Measurements from ENCODE around the gene LSM7. TPM values are rescaled to one million over a fixed set of nuclear protein-coding genes. Genes with fewer than 3 reads are reported as not detected.
A peak's percentile ranks its signal among the peaks of the same experiment; 100 is the strongest.

The LSM7 gene
- total RNA-seq, 1 donor from 2014 or later: 108 TPM

DNA sequence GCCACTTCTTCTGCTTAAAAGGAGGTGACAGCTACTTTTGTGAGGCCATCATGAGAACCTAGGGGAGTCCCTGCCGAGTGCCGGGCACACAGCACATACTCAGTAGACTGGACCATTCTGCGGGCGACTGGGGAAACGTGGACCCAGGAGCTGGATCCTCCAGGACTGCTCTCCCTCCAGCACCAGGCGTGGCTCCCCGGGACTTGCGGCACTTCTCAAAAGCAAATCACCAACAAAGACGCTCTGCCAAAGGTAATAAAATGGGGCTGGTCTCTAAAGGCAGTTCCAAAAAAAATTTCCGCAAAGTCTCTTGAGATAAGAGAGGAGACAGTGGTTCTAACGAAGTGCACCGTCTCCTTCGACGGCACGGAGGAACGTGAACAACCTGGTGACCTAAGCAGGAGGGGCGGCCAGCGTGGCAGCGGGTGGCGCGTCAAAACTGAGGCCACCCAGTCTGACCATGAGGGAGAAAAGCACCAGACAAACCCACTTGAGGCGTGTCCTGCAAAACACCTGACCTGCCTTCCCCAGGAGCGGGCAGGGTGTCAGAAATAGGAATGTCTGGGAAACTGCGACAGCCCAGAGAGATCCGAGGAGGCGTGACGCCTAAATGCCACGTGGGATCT is 30.3 kb upstream of the LSM7 start:
- no peaks in the 10 kb centered on the region for H3K4me1 Mint-ChIP-seq (ENCODE audit: unreplicated experiment)
- H3K4me3 Mint-ChIP-seq (ENCODE audit: unreplicated experiment): no peak overlapping the region
- H3K36me3 Mint-ChIP-seq (ENCODE audit: low read depth, unreplicated experiment): peaks cover 4% of the 10 kb centered on the region
- no peak for DNase-seq (ENCODE audit: low spot score)
- TF ChIP-seq, protein P1, sequence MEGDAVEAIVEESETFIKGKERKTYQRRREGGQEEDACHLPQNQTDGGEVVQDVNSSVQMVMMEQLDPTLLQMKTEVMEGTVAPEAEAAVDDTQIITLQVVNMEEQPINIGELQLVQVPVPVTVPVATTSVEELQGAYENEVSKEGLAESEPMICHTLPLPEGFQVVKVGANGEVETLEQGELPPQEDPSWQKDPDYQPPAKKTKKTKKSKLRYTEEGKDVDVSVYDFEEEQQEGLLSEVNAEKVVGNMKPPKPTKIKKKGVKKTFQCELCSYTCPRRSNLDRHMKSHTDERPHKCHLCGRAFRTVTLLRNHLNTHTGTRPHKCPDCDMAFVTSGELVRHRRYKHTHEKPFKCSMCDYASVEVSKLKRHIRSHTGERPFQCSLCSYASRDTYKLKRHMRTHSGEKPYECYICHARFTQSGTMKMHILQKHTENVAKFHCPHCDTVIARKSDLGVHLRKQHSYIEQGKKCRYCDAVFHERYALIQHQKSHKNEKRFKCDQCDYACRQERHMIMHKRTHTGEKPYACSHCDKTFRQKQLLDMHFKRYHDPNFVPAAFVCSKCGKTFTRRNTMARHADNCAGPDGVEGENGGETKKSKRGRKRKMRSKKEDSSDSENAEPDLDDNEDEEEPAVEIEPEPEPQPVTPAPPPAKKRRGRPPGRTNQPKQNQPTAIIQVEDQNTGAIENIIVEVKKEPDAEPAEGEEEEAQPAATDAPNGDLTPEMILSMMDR (IDR thresholded peaks at IDR 0.05; ENCODE audit: unreplicated experiment): no peak
- H3K9me3 Mint-ChIP-seq (ENCODE audit: unreplicated experiment): no peaks in the 10 kb centered on the region
- no peak overlapping the region for H3K27ac Mint-ChIP-seq (ENCODE audit: unreplicated experiment)
- H3K27me3 Mint-ChIP-seq (ENCODE audit: unreplicated experiment): peaks cover 13% of the 10 kb centered on the region

DNA sequence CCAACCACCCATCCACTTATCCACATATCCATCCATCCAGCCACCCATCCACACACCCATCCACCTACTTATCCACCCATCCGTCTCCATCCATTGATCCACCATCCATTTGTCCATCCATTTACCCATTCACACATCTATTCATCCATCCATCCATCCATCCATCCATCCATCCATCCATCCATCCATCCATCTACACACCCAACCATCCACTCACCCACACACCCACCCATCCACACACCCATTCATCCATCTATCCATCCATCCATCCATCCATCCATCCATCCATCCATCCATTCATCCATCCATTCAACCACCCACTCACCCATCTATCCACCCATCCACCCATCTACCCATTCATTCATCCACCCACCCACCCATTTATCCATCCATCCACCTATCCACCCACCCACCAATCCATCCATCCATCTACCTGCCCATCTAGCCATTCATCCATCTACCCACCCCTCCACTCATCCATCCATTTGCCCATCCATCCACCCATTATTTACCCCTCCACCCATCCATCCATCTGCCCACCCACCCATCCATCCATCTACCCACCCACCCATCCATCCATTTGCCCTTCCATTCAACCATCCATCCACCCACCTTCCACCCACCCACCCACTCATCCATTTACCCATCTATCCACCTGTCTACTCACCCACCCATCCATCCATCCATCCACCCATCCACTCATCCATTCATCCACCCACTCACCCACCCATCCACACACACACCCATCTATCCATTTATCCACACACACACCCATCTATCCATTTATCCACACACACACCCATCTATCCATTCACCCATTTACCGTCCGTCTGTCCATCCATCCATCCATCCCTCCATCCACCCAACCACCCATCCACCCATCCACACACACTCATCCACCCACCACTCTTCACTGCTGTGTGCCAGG is 29.2 kb upstream of the LSM7 start:
- TF ChIP-seq, protein P1 (IDR thresholded peaks at IDR 0.05; ENCODE audit: unreplicated experiment): no peak
- DNase-seq (ENCODE audit: low spot score): no peak
- Mint-ChIP-seq H3K27me3 (ENCODE audit: unreplicated experiment) (peaks cover 15% of the 10 kb centered on the region), H3K36me3 (ENCODE audit: low read depth, unreplicated experiment) (peaks cover 4% of the 10 kb centered on the region), H3K4me1 (ENCODE audit: unreplicated experiment) (no peaks in the 10 kb centered on the region), H3K4me3 (ENCODE audit: unreplicated experiment) (peak overlapping the region; percentile 49), H3K27ac (ENCODE audit: unreplicated experiment) (no peak overlapping the region), H3K9me3 (ENCODE audit: unreplicated experiment) (no peaks in the 10 kb centered on the region)

DNA sequence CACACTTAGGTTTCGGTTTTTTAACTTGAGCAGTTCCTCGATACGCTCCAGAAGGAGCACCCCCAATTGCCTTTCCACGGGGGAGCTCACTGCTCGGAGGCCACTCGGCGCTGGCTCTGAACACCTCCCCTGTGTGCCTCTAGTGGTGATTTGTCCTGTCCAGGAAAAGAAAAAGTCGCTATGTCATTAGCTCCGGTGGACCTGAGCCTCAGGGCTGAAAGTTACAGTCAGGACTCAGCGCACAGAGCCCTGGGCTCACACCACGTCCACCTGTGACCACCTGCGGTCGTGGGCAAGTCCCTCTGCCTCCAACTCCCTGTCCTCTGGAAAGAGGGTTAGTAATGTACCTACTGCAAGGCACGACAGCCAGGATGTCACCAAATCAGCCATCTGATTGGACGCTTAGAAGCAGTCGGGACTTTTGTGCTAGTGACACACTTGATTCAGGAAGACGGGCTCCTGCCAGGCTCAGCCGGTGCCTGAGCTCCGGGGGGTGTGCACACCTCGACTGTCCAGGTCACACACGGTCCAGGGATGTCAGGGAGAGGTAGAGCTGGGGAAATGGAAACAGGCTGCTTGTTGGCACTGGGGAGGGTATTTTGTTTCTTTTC is 27.8 kb upstream of the LSM7 start:
- H3K4me3 Mint-ChIP-seq (ENCODE audit: unreplicated experiment): no peak overlapping the region
- TF ChIP-seq, protein P1 (IDR thresholded peaks at IDR 0.05; ENCODE audit: unreplicated experiment): no peak
- H3K9me3 Mint-ChIP-seq (ENCODE audit: unreplicated experiment): no peaks in the 10 kb centered on the region
- no peak overlapping the region for H3K27ac Mint-ChIP-seq (ENCODE audit: unreplicated experiment)
- H3K36me3 Mint-ChIP-seq (ENCODE audit: low read depth, unreplicated experiment): peaks cover 4% of the 10 kb centered on the region
- H3K27me3 Mint-ChIP-seq (ENCODE audit: unreplicated experiment): peaks cover 15% of the 10 kb centered on the region
- DNase-seq (ENCODE audit: low spot score): no peak
- H3K4me1 Mint-ChIP-seq (ENCODE audit: unreplicated experiment): no peaks in the 10 kb centered on the region

DNA sequence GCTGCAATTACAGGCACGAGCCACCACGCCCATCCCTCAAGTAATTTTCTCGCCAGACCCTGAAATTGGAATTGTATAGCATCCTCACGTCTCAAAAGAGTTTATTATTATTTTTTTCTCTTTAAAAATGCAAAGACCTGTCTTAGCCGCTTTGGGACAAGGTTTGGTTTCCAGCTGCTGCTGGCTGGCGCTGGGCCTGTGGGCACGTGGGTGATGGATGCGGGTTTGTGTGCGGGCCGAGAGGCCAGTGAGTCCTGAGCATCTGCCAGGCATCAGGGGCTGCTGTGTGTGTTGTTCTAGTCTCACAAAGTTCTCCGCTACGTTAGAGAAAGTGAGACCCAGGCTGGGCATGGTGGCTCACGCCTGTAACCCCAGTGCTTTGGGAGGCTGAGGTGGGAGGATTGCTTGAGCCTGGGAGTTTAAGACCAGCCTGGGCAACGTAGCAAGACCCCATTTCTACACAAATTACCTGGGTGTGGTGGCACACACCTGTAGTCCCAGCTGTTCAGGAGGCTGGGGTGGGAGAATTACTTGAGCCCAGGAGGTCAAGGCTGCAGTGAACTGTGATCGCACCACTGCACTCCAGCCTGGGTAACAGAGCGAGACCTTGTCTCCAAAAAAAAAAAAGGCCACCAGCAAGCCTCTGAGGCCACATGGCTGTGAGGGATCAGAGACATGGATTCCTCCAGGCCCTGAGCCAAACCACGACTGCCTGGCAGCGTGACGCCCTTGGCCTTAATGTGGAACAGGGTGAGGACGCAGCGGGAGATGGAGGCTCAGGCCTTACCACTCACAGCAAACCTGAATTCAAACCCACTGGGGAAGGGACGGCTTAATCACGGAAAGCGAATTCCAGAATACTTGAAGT is 27.0 kb upstream of the LSM7 start:
- no peak overlapping the region for H3K4me3 Mint-ChIP-seq (ENCODE audit: unreplicated experiment)
- TF ChIP-seq, protein P1 (IDR thresholded peaks at IDR 0.05; ENCODE audit: unreplicated experiment): no peak
- H3K4me1 Mint-ChIP-seq (ENCODE audit: unreplicated experiment): no peaks in the 10 kb centered on the region
- no peak overlapping the region for H3K27ac Mint-ChIP-seq (ENCODE audit: unreplicated experiment)
- peaks cover 1% of the 10 kb centered on the region for H3K36me3 Mint-ChIP-seq (ENCODE audit: low read depth, unreplicated experiment)
- no peaks in the 10 kb centered on the region for H3K9me3 Mint-ChIP-seq (ENCODE audit: unreplicated experiment)
- DNase-seq (ENCODE audit: low spot score): no peak
- peaks cover 12% of the 10 kb centered on the region for H3K27me3 Mint-ChIP-seq (ENCODE audit: unreplicated experiment)

Data from endothelial cell (in vitro differentiated cells).